Iris pigment epithelial cell (primary cell): ENCODE results near the gene KDR.

Experiments used
- DNase-seq: peaks from one replicate; pipeline ENCODE4 v3.0.0-alpha.2; 2011; ENCODE audit warnings: low read depth

KDR gene

DNA sequence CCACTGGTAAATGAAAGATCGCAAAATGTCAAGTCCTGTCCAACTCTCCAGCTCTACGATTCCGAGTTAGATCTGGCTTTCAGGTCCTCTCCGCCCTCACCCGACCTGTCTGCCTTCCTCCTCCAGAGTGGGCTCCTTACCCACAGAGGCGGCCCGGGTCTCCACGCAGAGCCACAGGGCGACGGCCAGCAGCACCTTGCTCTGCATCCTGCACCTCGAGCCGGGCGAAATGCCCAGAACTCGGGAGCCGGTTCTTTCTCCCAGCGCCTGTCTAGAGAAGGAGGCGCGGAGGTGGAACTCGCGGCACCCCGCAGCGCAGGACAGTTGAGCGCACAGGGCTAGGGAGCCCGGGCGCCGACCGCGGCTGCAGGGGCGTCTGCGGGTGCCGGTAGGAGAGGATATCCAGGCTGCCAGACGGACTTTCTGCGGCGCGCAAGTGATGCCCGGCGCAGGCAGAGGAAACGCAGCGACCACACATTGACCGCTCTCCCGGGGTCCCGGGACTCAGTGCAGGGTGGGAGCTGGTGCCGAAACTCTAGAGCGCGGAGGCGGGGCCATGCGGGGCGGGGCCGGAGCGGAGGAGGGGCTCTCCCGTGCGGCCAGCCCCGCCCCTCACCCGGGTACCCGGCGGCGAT lies at the start of gene KDR:
KDR (minus strand) TSS at position 509 of the 635 bp plus-strand sequence; CDS start at position 207, 302 bp downstream.
- DNase-seq = peak; percentile 40

DNA sequence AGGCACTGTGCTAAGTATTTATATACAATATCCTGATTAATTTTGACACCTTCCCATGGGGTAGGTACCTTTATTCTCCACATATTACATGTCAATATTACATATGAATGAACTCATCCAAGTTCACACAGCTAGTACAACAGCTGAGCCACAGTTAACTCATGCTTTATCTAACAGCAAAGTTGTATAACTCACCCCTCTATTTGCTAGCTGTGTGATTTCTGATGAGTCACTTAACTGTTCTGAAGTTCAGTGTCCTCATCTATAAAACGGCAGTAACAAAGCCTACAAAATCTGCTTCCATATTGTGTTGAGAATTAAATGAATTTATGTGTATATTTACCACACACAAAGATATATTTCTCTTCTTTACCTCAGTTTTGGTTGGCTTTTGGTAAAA lies 48.2 kb upstream of the KDR start:
- DNase-seq = peak; percentile 84

DNA sequence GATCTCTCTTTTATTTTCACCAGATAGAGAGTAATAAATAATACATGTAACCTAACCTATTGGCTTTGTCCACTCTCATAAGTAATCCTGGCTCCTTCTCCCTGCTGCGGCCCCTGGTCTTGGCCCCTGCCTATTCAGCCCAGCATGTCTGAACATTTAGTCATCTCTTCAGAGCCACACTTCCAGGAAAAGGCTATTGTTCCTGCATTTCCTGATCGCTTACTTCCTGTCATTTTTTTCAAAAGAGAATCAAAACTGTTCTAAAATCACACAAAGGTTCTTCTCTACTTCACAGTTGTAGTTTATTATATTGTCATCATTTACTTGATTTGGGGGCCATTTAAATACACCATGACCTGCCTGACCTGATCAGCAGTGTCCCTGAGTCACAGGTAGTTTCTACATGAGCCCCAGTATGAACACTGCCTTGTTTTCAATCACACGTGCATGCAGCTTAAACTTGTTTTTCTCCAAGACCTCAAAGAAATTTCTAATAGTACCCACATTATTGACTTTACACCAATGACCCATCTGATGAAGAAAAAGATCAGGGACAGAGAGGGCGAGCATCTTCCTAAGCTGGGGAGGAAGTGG lies 47.4 kb upstream of the KDR start:
- DNase-seq = peak; percentile 53

DNA sequence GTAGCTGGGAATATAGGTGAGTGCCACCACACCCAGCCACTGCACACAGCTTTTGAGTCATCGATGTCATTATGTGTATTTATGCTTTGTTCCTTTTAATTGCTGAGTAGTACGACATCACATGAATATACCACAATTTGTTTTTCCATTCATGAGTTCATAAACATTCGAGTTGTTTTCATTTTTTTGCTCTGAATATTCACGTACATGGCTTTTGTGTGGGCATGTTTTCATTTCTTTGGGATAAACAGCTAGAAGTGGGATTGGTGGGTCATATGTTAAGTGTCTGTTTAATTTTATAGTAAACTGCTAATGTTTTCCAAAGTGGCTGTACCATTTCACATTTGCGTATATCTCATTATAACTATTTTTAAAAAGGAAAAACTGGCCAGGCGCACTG lies 45.1 kb upstream of the KDR start:
- no peak for DNase-seq

DNA sequence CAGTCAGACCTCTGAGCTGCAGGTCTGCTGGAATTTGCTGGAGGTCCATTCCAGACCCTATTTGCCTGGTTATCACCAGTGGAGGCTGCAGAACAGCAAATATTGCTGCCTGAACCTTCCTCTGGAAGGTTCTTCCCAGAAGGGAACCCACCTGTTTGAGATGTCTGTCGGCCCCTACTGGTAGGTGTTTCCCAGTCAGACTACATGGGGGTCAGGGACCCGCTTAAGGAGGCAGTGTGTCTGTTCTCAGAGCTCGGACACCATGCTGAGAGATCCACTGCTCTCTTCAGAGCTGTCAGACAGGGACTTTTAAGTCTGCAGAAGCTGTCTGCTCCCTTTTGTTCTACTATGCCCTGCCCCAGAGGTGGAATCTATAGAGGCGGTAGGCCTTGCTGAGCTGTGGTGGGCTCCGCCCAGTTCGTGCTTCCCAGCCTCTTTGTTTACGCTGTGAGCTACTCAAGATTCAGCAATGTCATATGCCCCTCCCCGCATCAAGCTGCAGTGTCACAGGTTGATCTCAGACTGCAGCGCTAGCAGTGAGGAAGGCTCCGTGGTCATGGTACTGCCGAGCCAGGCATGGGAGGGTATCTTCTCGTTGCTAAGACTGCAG lies 44.1 kb upstream of the KDR start:
- peak; percentile 29 for DNase-seq

DNA sequence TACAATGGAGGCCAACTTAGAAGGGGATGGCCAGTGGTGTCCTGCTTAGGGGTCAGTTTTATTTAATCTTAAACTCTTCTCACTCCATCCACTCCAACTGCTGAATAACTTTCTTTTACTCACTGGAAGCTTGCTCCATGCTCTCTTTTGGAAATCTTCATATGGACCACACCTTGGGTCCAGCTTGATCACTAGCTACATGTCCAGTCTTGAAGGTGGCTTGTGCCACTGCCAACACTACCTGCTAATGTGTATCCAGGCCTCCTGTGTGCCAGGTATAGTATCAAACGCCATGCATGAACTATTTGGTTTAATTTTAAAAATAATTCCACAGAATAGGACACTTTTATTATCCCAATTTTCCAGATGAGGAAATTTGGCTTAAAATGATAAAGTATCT lies 37.0 kb upstream of the KDR start:
- no peak for DNase-seq

DNA sequence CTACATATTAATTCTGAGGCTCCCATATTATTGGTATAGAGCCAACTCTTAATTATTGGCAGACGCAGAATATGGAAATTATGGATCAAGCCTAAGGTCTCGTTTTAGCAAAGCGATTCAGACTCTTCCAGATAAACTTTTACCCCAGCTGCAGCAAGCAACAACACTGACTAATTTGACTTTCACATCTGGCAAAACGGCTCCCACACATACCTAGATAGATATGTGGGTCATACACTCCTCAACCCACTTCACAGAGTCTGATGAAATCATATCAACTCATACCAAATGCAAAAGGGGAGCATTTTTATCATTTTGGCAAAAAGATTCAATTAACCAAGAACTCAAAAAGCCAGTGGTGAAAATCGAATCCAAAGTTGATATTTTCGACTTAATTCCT lies 36.3 kb upstream of the KDR start:
- no peak for DNase-seq

DNA sequence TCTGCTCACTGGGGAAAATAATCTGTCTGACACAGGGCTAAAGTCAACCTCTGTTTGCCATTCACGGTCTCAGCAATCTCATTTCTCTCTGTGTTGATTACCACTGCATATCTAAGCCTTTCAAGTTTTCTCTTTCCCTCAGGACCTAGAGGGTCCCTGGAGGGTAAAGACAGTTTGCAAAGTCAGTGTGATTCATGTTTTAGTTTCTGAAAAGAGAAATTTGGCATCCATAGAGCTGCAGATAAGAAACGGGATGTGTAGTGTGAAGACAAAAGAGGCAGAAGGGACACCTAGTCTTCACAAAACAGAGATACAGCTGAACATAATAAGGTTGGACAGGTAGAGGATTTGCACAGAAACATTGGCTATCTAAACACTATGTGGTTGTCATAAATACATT lies 34.5 kb upstream of the KDR start:
- no peak for DNase-seq

DNA sequence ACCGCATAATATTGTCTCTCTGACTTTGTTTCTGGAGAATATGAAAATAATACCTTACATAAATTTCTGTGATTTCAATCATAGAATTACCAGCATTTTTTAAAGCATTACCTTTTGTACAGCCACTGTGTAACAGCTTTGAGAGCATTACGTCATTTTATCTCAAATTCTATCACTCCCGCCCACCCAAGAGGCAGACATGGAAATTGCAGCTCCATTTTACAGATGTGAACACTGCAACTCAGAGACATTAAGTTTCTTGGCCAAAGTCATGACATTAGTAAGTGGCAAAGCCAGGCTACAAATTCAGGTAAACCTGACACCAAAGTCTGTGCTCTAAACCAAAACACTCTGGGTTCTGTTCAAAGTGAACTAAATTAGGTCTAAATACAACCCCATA lies 33.6 kb upstream of the KDR start:
- DNase-seq = no peak

DNA sequence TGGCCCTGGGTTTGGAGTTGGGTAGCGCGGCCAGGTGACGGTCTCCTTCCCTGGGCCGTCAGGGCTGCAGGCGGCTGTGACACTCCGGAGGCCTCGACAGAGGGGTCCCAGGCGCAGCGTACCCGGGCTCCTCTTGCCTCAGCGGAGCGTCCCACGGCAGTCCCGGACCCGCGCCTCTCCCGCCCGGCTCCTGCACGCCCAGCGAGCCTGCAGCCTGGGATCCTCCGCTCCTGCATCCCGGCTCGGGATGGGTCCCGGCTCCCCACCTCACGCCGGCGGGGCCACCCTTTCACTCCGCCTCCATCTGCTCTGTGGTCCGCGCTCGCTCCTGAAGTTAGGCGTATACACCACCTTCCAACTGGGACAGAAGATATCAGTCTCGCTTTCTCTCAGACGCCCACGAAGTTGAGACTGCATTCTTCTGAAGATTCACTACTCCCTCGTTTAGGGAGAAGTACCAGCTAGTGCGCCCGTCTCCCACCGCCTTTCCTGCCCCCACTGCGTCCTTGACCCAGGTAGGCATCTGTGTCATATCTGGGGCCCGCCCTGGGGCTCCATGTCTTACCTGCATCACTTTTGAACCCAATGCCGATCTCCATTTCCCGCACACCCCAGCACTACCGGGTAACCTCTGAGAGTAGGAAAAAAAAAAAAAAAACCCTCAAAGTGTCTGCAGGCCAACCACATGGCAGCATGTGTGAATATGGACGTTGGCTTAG lies 32.3 kb upstream of the KDR start:
- no peak for DNase-seq

DNA sequence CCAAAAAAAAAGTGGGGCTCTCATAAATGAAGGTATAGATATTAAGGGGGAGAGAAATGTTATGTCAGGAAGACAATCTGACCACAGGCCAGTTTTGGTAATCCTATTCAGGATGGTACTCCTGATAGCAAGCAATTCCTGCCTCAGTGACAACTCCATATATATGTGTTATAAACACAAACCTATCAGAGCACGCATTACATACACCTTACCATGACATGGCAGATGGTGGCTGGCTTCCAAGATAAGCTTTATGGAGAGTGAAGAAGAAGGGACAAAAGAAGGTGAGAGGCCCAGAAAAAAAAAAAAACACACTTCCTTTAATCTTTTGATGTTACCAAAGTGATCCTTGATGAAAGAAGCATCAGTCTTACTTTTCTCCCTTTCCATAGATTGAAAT lies 29.5 kb upstream of the KDR start:
- DNase-seq = no peak

DNA sequence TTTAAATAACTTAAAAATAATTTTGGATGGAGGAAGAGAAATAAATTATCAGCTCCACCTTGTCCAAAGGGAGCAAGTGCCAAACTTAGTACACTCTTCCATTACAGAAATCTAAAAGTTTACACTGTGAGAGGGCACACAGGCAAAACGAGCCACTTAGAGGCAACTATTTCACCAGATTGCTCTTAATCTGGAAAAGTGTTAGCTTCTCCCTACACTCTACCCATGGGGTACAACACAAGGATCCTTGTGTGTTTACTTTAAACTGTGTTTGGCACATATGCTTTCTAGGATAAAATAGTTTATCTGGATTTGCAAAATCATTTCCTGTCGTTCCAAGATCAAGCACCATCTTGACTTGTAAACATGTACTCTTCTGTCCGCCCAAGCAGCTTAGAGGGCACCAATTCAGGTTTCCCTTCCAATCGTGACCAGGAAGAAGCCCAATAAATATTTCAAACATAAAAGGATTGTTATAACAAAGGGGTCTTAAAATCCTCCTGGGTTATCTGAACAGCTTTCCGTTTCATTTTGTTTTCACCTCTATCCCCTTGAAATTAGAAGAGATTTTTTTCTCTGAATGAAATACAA lies 29.0 kb upstream of the KDR start:
- DNase-seq = no peak

DNA sequence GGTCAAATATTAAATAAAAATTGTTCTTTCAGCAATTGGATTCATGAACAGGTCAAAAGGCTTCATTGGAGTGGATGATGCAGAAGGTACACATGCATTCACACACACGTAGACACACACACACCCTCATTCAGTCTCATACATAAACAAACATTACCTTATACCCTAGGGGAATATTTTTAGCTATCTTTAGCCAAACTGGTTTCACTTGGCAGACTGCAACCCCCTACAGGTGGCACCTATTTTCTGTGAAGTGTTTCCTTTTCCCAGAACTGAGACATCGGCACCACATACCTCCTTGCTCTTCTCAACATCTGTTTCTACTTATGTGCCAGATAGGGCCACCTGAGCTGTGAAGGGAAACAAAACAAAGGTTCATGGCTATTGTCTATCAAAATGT lies 18.5 kb upstream of the KDR start:
- DNase-seq = no peak

DNA sequence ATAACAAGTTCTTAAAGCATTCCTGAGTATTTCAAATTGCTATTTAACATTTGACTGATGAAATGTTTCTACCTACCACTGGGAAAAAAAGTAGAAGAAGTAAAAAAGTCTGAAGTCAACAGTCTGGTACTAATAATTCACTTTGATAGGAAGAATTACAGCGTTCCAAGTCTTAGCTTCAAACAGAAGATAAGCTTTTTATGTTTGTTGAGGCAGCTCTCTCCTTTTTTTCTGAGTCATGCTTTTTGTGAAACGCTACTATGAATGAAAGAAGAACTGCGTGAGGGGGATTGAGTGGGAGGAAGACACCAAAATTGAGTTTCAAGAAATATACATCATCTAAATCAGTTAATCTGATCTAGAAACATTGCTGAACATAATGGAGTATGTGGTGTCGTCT lies 13.0 kb upstream of the KDR start:
- no peak for DNase-seq

DNA sequence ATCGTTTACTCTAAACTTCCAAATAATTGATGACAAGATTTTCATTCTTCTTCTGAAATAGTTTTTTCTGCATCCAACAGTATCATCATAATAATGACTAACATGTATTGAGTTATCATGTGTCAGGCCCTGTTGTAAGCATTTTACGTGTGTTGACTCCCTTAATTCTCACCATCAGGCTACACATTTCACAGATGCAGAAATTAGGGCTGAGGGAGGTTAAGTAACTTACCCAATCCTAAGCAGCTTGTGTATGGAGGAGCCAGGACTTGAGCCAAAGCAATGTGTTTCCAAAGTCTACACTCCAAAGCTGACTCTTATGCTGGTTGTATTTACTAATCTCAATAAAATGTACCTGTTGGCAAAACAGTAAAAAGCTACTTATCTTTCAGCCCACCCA lies 11.2 kb upstream of the KDR start:
- DNase-seq = no peak

DNA sequence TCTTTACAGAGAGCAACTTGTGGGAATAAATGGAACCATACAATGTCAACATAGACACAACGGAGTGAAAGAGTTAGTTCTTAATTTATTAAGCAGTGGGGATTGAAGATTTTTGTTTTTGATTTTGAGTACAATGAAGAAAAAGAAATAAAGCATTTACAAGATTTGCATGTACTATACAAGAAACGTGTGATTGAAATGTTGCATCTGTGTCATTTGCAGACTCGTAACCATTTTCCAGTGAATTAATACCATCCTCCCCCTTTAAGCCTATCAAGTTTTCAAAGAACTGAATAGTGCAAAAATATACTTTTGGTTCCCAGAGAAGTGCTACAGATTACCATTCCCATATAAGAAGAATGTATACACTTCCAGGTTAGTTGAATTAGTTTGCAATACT lies 8.6 kb upstream of the KDR start:
- DNase-seq = no peak

DNA sequence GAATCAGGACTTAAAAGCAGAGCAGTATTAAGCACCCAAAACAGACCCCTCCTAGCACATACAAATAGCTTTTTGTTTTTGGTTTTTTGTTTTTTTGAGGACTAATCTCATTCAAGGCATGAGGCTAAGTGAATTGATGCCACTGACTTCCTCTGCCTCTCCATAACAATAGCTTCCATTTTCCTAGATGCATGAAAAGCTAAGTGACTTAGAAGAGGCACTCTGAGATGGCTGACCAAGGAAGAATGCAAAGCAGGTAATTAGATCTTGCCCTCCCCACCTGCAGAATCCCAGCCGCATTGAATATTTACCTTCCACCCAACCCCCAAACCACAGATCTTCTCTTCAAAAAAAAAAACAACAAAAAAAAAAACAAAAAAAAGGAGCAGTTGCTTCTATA lies 7.4 kb upstream of the KDR start:
- DNase-seq = no peak

DNA sequence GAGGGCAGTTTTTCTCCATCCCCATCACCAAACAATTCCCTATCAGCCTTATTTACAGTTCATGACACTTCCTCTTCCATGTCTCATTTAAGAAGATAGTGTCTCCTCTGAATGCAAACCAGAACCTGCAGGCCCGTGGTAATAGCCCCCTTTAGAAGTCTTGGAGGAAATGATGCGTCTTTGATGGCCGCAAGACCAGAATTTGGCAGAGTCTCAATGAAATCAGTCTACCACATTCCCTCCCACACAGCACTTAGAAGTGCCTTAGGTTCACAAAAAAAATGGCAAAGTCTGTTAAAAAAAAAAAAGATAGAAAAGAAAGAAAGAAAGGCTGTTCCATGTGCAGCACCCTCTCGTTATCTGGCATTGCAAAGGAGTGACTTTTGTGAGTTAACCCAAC lies 2.1 kb upstream of the KDR start:
- DNase-seq = no peak

DNA sequence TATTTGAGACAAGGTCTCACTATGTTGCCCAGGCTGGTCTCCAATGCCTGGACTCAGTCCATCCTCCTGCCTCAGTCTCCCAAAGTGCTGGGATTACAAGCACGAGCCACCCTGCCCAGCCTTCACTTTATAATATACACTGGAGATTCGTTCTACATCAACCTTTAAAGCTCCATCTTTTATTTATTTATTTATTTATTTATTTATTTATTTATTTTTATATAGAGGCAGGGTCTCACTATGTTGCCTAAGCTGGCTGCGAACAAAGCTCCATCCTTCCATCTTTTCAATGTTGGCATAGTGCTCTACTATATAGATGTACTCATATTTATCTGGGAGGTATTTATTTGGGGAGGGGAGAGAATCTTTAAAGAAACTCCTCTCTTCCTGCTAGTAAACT lies 1.7 kb upstream of the KDR start:
- no peak for DNase-seq

DNA sequence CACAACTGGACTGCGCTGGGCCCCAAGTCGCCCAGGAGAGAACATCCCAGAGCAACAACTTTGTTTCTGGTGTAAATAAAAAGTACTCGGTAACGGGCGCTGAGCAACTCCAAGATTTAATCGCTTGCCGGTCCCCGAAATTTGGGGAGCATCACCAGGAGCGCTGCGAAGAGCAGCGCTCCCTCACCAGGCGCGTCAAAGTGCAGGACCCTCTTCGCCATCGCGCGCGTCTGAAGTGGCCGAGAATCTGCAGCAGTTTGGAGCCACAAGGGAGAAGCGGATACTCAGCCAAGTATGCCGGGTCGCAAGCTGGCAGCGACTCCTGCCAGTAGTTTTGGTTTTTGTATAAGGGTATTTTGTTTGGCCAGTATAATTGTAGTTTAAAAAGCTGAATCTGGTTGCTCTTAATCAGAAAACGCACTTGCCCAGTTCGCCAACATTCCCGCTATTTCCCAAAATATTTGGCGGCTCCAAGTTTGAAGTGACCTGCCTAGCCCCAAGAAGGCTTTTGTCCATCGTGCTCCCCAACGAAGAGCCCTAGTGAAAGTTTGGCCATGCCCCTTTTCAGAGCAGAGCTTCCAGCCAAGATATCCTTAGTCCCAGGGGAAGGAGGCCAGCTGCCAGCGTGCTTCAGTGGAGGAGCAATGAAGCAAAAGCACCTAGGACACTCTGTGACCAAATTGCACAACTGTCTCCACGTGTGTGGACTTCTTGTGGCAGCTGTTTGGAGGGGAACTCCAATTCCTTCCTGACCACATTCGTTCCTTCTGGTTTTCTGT lies 557 bp upstream of the KDR start:
- no peak for DNase-seq

DNA sequence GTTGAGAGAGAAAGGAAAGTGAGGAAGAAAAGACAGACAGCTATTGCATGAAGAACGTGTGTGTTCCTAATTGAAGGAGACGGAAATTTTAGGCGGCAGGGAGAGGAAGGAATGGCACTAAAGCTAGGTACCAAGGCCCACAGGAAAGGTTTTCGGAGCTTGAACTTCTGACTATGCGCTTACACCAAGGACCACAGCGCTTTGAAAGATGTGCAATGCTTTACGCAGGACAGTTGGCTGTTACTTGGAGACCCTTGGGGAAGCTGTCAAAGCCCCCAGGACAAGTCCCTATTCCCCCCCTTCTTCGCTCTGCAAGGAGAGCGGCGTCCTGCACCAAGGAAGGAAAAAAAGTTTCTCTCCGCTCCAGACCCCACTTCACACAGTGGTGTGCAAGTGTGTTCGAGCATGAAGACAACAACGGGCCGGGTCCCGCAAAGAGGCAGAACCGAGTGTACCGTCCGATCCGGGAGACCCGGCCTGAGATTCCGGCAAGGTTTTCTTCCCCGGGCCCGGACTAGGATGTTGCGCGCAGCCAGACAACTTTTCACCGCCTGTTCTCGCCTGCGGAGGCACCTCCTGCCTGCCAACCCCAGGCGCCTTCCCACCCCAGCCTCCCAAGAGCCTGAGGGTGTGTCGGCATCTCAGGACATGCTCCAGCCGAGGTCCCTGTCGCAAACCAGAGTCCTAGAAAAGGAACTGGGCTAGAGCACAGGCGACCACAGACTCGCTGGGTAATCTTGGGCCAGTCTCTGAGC lies 896 bp downstream of the KDR start:
- DNase-seq = peak; percentile 23
